ENCODE data around the gene CHMP4A. TPM values are rescaled to one million over a fixed set of nuclear protein-coding genes. Genes with fewer than 3 reads are reported as not detected.

CHMP4A gene
- total and polyA plus RNA-seq, 2 of the 13 experiments (the other 11 are each of a cell fraction or from before 2014, with no cell fraction given) = 83.6 to 113 TPM

GRCh38 chr14:24252289-24253124 lies 39.2 kb upstream of the CHMP4A start (continued):
- TF ChIP-seq ZNF547 (CRISPR knock-in tag; IDR thresholded peaks at IDR 0.05) (0 out of 2 replicates have a peak, but pooled peaks have one; percentile 13), SNRNP70 (IDR thresholded peaks at IDR 0.05; ENCODE audit: low read depth, low read length) (no peak), ZNF513 (CRISPR knock-in tag; conservative IDR thresholded peaks at IDR 0.05) (no peak), RARG (CRISPR knock-in tag; IDR thresholded peaks at IDR 0.05; ENCODE audit: low read depth) (no peak), SIX1 (CRISPR knock-in tag; IDR thresholded peaks at IDR 0.05; ENCODE audit: borderline replicate concordance) (peak; percentile 28; the same call in 1 of the 2 replicates), ZNF674 (CRISPR knock-in tag; IDR thresholded peaks at IDR 0.05; ENCODE audit: low read depth) (no peak), ZNF562 (CRISPR knock-in tag; IDR thresholded peaks at IDR 0.05; ENCODE audit: borderline replicate concordance) (no peak), POGZ (CRISPR knock-in tag; IDR thresholded peaks at IDR 0.05) (peak; percentile 80; the same call in 1 of the 2 replicates), NFE2L1 (CRISPR knock-in tag; IDR thresholded peaks at IDR 0.05; ENCODE audit: borderline replicate concordance) (0 out of 2 replicates have a peak, but pooled peaks have one; percentile 42), DRAP1 (CRISPR knock-in tag; IDR thresholded peaks at IDR 0.05) (peak; percentile 48; the same call in 1 of the 2 replicates), ZNF460 (CRISPR knock-in tag; IDR thresholded peaks at IDR 0.05; ENCODE audit: borderline replicate concordance) (no peak), HINFP (CRISPR knock-in tag; IDR thresholded peaks at IDR 0.05; ENCODE audit: low read depth) (no peak), THAP7 (CRISPR knock-in tag; IDR thresholded peaks at IDR 0.05) (no peak), ONECUT2 (CRISPR knock-in tag; IDR thresholded peaks at IDR 0.05) (no peak), ZC3H13 (CRISPR knock-in tag; IDR thresholded peaks at IDR 0.05) (no peak; the same call in 1 of the 2 replicates), AGO1 (IDR thresholded peaks at IDR 0.05; ENCODE audit: low read depth, low read length, poor library complexity, severe bottlenecking) (peak; percentile 26)
- TF ChIP-seq, protein P1, sequence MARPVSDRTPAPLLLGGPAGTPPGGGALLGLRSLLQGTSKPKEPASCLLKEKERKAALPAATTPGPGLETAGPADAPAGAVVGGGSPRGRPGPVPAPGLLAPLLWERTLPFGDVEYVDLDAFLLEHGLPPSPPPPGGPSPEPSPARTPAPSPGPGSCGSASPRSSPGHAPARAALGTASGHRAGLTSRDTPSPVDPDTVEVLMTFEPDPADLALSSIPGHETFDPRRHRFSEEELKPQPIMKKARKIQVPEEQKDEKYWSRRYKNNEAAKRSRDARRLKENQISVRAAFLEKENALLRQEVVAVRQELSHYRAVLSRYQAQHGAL (CRISPR knock-in tag; IDR thresholded peaks at IDR 0.05; ENCODE audit: not compliant biosample characterization) = no peak
- TF ChIP-seq, protein P2, sequence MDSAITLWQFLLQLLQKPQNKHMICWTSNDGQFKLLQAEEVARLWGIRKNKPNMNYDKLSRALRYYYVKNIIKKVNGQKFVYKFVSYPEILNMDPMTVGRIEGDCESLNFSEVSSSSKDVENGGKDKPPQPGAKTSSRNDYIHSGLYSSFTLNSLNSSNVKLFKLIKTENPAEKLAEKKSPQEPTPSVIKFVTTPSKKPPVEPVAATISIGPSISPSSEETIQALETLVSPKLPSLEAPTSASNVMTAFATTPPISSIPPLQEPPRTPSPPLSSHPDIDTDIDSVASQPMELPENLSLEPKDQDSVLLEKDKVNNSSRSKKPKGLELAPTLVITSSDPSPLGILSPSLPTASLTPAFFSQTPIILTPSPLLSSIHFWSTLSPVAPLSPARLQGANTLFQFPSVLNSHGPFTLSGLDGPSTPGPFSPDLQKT (CRISPR knock-in tag; IDR thresholded peaks at IDR 0.05; ENCODE audit: borderline replicate concordance) = no peak

Measured in HepG2 (cell line).